ENCODE data around the gene CPPED1. TPM values are rescaled to one million over a fixed set of nuclear protein-coding genes. Genes with fewer than 3 reads are reported as not detected.

CPPED1 gene
- total RNA-seq, 1 donor from 2014 or later, result 4.0 TPM

- DNase-seq (ENCODE audit: low read depth in 2 of 2), result no peak
These were observed 66.1 kb downstream of the CPPED1 start for GRCh38 chr16:12737563-12737962.

DNA sequence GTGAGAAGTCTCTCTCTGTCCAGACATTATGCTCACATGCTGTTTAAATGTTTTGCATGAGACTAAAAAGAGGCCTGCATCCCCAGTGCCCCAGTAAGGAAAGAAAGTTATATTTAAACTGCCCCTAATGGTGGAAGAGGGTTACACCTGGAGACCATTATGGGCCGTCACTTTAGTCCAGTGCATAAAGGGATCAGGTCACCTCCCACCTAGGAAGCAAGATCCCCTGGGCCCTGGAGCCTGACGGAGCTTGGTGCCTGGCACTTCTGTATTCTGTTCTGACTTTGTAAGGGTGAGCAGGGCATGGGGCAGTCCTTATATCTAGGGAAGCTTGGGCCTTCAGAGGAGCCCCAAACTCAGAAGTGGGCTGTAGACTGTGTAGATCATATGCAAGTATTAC lies 67.9 kb downstream of the CPPED1 start:
- no peak for DNase-seq (ENCODE audit: low read depth in 2 of 2)

- DNase-seq (ENCODE audit: low read depth in 2 of 2), result no peak
These were observed 71.1 kb downstream of the CPPED1 start for GRCh38 chr16:12732600-12732999.

- DNase-seq (ENCODE audit: low read depth in 2 of 2), result peak in 1 of 2 donors; percentile 85
These were observed 74.2 kb downstream of the CPPED1 start for GRCh38 chr16:12729448-12729847.

DNA sequence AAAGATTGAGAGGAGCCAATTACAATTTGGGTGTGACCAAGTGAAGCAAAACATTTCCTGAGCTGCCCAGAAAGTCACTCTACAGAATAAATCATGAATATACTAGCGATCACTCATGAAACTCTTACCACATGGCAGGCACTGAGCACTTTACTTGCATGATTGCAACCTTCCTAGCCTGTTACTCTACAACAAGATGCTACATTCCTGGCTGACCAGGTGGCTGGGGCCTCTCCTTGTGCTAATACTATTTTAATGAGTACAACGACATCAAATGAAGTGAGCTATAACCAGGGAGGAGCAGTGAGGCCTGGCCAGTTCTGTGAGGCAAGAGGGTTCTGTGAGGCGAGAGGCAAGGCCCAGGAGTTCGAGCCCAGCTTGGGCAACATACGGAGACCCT lies 75.2 kb downstream of the CPPED1 start:
- DNase-seq (ENCODE audit: low read depth in 2 of 2), result no peak

DNA sequence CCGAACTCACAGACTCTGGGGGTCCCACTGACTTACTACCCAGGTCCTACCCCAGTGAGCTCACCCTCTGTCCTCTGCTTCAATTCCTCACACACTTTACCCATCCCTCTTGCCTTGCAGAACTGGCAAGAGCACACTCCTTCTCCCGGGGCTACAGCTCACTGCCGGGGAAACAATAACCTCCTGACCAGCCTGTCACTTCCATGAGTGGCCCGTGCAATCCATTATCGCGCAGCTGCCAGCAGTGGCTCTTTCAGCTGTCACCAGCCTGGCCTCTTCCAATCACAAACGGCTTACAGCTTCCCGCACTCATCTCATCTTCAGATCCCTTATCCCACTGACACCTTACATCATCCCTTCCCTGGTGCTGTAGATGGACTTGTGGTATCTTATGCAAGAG lies 79.5 kb downstream of the CPPED1 start:
- DNase-seq (ENCODE audit: low read depth in 2 of 2), result no peak

GRCh38 chr16:12723681-12724080 lies 80.0 kb downstream of the CPPED1 start:
- DNase-seq (ENCODE audit: low read depth in 2 of 2), result no peak

GRCh38 chr16:12721841-12722421 lies 81.8 kb downstream of the CPPED1 start:
- no peak for DNase-seq (ENCODE audit: low read depth in 2 of 2)

- no peak for DNase-seq (ENCODE audit: low read depth in 2 of 2)
These were observed 83.7 kb downstream of the CPPED1 start for GRCh38 chr16:12719972-12720371.

DNA sequence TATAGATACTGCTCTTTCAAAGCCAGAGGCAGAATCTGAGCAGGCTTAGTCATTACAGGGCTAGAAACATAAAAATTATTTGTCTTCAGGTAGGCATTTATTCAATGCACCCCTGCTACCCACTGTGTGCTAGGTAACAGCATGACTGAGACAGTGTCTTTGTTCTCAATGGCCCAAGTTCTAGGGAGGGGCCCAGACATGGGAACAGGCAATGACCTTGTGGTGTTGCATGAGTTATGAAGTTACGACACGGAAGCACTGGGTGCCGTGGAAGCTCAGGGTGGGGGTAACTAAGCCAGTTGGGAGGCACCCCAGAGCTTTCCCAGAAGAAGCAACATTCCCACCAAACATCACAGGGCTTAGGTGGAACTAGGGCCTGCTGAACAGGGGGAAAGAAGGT lies 87.0 kb downstream of the CPPED1 start:
- DNase-seq (ENCODE audit: low read depth in 2 of 2), result no peak

GRCh38 chr16:12709807-12710206 lies 93.9 kb downstream of the CPPED1 start:
- DNase-seq (ENCODE audit: low read depth in 2 of 2), result no peak

DNA sequence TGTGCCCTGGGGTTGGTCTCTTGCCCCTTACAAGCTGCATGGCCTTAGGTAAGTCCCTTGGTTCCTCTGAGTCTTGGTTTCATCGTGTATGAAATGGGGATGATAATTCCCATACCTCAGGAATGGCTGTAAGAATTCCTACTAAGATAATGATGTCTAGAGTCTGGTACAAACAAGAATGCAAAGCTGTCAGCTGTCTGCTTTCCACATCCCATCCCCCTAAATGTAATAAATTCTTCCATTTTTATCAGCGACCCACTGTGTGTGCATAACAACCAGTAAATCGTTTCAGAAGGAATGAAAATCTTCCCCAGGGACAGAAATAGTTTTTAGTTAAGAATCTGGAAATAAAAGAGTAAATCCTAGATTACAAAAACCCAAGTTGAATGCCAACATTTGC lies 95.4 kb downstream of the CPPED1 start:
- no peak for DNase-seq (ENCODE audit: low read depth in 2 of 2)

DNA sequence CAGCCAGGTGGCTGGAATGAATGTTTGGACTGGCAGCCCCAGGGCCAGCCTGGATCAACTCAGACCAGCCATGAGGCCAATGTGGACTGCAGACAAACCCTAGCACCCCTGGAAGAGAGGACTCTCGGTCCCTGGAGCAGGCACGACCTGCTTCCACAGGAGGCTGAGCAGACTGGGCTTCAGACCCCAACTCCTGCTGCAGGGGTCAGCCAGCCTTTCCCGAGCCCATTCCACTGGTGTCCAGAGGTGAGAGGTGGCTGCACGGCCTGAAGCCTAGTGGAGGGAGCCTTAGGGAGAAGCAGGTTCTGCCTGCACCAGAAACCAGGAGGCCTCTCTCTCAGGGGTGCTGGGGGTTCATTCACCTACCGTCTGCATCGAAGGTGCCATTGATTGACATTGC lies 97.1 kb downstream of the CPPED1 start:
- no peak for DNase-seq (ENCODE audit: low read depth in 2 of 2)

GRCh38 chr16:12704492-12705111 lies 99.1 kb downstream of the CPPED1 start:
- DNase-seq (ENCODE audit: low read depth in 2 of 2), result no peak

- DNase-seq (ENCODE audit: low read depth in 2 of 2), result peak in 1 of 2 donors; percentile 43
These were observed 99.8 kb downstream of the CPPED1 start for GRCh38 chr16:12703935-12704334.

DNA sequence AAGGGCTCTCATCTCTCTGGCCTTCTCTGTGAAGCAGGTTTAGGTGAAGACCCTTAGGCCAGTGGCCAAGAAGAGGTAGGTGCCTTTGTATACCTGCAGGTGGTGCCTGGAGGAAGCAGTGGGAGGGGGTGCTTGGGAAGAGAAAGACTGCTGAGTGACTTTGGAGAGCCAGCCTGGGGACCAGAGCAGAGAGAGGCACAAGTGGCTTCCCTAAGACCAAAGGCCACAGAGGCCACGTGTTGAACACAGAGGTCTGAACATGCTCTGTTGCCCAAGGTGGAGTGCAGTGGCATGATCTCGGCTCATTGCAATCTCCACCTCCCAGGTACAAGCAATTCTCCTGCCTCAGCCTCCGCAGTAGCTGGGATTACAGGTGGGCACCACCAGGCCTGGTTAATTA lies 103.5 kb downstream of the CPPED1 start:
- DNase-seq (ENCODE audit: low read depth in 2 of 2), result no peak

DNA sequence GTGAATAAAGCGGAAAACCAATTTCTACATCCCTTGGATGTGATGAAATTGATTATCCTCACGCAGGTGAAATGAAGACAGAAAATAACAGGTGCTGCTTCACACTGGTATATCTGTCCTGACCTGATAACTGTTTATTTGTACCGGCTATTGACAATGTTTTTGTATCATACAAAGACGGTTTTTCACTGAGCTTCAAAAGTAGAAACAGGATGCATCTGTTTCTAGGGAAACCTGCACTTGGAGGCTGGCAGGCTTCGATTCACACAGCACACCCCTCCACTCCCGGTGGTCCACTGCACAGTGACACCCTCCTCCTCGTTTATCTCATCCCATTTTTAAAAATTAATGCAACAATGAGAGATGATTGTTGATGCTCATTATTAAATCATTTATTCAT lies 104.5 kb downstream of the CPPED1 start:
- DNase-seq (ENCODE audit: low read depth in 2 of 2), result no peak

GRCh38 chr16:12697437-12697836 lies 106.2 kb downstream of the CPPED1 start:
- no peak for DNase-seq (ENCODE audit: low read depth in 2 of 2)

GRCh38 chr16:12695454-12695853 lies 108.2 kb downstream of the CPPED1 start:
- no peak for DNase-seq (ENCODE audit: low read depth in 2 of 2)

- no peak for DNase-seq (ENCODE audit: low read depth in 2 of 2)
These were observed 113.7 kb downstream of the CPPED1 start for GRCh38 chr16:12690024-12690423.

DNA sequence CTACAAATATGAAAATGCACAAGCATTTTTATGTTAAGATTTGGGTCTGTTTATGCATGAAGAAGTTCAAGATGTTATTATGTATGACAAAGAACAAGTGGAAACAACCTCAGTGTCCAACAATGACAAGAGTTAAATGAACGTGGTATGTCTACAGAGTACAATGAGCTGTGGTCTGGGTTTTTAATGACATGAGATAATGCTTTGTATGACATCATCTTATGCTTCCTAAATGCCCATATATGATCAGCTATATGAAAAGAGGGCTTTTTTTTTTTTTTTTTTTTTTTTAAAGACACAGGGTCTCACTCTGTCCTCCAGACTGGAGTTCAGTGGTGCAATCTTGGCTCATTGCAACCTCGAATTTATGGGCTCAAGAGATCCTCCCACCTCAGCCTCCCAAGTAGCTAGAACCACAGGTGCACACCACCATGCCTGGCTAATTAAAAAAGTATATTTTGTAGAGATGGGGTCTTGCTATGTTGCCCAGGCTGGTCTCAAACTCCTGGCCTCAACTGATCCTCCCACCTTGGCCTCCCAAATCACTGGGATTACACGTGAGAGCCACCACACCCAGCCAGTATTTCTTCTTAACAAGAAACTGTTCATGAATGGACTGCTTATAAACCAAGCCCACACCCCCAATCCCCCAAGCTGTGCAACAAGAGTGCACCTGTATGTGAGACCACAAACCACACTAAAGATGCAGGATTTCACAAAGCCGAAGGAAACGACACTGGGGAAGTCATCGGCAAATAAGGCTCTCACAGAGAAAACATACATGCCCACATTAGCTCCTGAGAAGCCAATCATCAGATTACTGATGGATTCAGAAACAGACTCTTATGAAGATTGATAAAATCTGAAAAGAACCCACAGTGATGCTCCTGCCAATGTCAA lies 114.5 kb downstream of the CPPED1 start:
- DNase-seq (ENCODE audit: low read depth in 2 of 2), result no peak

DNA sequence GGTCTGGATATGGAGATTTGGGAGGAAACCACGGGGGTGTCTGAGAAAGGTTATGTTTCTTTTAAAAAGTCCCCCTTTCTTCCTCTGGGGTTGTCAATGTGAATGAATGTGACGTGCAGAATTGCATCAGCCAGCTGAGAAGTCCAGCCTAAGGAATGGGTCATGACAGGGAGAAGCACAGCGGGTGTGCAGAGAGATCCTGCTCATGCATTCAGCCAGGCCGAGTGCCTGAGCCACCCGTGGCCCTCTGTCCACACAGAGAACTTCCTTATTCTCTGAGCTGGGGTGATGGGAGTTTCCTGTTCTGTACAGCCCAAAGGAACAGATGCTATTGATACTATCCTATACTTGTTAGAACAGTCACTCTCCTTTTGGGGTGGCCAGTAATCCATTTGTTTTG lies 117.9 kb downstream of the CPPED1 start:
- DNase-seq (ENCODE audit: low read depth in 2 of 2), result peak in 1 of 2 donors; percentile 18

Data from lung microvascular endothelial cell (primary cell).